NCI-H146 (cell line): ENCODE results near the gene DMRTC1.
"Not testable (repeated sequence)": the region's sequence is repeated elsewhere in the genome, so short reads cannot be mapped to it uniquely, and the experiment has no call there.

ENCODE experiments used
- DNase-seq: peaks from one replicate; lab custom pipeline; 2025; lab: John Stamatoyannopoulos, UW

DMRTC1 gene

DNA sequence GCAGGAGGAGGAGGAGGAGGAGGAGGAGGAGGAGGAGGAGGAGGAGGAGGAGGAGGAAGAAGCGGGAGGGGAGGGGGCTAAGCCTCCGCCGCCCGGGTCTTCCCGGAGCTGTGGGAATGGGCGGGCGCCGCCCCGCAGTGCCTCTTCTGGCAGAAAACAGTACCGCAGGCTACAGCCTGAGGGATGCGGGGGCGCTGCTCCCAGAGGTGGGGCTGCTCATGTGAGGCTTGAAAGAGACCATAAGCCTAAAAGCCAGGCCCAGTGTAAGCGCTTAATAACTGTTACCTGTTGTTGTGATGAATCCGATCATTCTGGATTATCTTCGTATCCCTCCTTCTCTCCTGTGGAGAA lies at the start of gene DMRTC1:
TSS of gene DMRTC1 (minus strand) at position 19 of the 351 bp plus-strand sequence. CDS start 68,143 bp downstream, outside the sequence.
- DNase-seq: not testable (repeated sequence)

- DNase-seq: not testable (repeated sequence)
Observed at GRCh38 chrX:72980894-72981469, 37.3 kb upstream of the DMRTC1 start.

DNA sequence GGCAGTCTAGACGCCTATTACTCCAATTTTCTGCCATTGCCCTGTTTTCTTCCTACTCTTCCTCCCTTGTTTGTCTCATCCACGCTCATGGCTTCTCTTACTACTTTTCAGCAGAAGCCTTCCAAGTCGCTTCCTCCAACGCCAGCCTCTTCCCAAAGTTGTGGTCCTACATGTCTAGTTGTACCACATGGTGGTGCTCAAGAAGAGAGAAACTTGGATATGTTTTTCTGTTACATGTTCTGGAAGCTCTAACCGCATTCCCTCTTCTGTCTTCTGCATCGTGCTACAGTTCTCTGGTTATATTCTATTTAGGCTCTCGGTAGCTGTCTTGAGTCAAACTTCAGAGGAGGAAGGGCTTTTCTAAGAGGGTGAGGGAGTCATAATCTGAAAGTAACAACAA lies 31.2 kb upstream of the DMRTC1 start:
- DNase-seq: not testable (repeated sequence)

DNA sequence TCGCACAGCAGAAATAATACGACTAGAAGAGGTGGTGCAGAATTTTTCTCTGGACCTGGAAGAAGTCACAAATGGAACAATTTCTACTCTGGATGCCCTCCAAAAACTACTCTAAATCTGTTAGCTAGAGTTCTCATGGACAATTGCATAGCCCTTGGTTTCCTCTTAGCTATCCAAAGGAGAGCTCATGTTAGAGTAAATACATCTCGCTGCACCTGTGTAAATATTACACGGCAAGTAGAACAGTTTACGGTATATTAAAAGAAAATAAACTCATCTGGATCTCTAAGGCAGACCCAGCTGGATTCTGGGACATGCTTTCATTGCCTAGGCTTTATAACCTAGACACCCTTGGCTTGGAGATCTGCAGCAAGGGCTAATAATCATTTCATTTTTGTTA lies 28.2 kb upstream of the DMRTC1 start:
- DNase-seq: not testable (repeated sequence)

GRCh38 chrX:72959971-72960370 lies 16.3 kb upstream of the DMRTC1 start:
- not testable (repeated sequence) for DNase-seq

- DNase-seq: not testable (repeated sequence)
Observed at GRCh38 chrX:72943035-72943818, 410 bp downstream of the DMRTC1 start.

DNA sequence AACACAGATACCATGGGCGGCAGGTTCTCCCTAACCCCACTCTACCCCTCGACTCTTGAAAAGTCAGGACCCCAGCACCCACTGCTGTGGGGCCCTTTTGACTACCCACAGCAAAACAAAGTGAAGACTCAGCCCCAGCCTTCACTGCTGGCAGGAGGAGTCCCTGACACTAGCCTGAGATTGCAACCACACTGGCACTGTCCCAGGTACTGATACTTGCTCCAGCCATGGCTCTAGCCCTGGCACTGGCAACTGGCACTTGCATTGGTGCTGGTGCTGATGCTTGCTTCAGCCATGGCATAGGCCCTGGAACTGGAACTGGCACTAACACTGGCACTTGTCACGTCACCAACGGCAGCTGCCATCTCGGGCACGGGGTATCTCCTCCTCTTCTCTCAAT lies 1.4 kb downstream of the DMRTC1 start:
- not testable (repeated sequence) for DNase-seq

DNA sequence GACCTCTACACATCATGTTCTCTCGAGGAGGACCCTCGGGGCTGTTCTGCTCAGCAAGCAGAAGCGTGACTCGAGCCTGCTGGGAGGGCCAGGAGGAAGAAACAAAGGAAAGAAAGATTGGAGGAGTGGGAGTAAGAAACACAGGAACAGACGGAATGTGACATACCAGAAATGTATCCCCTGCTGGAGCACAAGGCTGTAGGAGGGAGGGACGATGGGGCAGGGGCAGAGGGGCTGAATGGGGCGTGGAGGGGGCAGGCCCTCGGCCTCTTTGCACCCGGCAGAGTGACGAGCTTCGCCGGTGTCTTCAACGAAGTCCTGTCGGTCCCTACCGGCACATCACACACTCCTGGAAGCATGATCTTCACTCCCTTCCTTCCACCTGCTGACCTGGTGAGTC lies 5.7 kb downstream of the DMRTC1 start, which contains the start of gene FAM236A:
TSS of gene FAM236A (plus strand) at position 301 of the 400 bp plus-strand sequence. CDS start at position 358, 57 bp downstream.
- DNase-seq: not testable (repeated sequence)

DNA sequence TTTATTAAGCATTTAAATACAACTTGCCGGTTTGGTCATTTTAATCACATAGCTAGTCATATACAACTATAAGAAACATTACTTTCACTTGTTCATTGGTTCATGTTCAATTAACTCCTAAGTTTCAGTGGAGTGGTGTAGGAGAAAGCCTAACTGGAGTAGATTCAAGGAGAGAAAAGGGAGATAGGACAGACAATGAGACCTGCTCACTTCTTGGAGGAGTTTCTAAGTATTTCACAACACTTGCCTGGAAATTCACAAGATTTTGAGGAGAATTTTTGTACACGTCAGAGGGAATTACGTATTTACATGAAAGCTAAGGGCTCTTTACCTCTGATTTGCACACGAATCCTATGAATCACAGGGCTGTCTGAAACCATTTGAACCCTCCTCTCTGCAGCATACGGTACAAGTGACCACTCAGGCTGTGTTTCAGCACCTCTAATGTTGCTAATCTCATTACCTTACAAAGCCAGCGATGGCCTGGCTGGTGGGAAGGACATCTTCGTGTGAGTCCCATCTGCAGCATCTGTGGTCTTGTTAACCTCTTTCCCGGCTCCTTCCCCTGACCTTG lies 6.7 kb downstream of the DMRTC1 start:
- not testable (repeated sequence) for DNase-seq

DNA sequence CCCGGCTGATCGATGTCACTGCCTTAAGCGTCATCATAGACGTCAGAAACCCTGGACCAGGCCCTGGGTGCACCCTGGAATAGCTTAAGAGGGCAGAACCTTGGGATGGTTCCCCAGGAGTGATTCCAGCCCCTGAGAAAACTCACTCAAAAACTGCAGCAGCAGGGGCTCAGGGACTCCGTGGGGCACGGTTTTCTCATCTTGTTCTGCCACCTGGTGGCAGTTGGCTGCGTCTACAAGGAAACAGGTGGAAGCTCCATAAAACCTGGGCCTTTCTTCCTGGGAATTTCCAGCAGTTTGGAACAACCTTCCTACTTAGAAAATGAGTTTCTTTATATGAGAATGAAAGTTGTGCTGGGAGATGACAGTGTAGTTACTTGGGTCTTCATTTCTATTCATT lies 7.2 kb downstream of the DMRTC1 start:
- not testable (repeated sequence) for DNase-seq

DNA sequence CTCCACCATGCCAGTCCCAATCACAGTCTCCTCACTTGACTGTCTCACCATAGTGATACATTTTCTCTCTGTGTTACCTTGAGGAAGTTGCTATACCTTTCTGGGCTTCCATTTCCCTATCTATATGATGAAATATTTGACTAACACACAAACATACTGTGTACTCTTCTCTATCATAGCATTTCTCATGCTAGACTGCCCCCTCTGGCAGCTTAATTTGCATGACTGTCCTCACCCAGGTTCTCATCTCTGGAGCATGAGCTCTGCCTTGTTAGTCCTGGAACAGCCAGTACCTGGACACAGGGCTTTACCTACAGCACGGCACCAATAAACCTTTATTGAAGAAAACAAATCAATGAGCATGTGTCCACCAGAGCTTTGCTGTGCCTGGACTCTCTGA lies 11.4 kb downstream of the DMRTC1 start:
- not testable (repeated sequence) for DNase-seq

DNA sequence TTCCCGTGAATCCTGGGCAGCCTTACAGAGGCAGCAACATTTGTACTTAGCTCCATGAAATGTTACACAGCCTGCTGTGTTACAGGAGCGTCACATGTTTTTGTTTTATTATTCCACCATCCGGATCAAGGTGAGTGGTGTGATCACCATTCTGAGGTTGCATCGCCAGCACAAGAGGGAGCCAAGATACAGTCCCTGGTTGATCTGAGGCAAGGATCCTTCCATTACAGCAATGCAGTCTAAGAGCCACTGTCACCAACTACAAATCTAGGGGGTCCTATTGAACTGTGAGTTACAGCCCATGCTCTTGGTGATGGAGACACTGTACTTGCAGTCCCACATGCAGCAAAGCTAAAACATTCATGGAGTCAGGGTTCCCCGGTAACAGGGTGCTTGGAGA lies 27.5 kb downstream of the DMRTC1 start:
- not testable (repeated sequence) for DNase-seq

DNA sequence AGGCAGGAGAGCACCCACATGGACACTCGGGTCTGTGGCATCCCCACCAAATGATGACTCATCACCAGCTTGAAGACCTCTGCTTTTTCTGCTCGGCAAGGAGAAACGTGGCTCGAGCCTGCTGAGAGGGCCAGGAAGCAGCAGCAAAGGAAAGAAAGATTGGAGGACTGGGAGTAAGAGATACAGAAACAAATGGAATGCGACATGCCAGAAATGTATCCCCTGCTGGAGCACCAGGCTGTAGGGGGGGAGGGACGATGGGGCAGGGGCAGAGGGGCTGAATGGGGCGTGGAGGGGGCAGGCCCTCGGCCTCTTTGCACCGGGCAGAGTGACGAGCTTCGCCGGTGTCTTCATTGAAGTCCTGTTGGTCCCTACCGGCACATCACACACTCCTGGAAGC lies 31.3 kb downstream of the DMRTC1 start, which contains the start of gene FAM236C:
TSS of gene FAM236C (plus strand) at position 301 of the 400 bp plus-strand sequence. CDS start 100 bp downstream, outside the sequence.
- not testable (repeated sequence) for DNase-seq

- not testable (repeated sequence) for DNase-seq
Observed at GRCh38 chrX:72889740-72890139, 53.9 kb downstream of the DMRTC1 start.

DNA sequence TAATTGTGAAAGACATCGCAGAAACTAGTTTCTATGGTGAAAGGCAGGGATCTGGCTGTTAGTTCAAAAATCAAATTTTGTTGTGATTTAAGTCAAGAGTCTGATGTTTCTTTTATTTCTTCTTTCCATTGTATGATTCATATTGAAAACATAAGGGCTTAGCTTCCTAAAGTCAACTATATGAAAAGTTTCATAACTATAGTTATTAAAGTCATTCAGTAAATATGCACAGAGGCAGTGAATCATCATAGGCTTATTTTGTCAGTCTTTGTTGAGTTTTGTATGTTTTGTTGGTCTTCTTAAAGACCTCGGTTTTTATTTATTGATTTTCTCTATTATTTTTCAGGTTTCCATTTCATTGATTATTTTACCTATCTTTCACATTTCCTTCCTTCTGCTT lies 60.7 kb downstream of the DMRTC1 start:
- DNase-seq: not testable (repeated sequence)

DNA sequence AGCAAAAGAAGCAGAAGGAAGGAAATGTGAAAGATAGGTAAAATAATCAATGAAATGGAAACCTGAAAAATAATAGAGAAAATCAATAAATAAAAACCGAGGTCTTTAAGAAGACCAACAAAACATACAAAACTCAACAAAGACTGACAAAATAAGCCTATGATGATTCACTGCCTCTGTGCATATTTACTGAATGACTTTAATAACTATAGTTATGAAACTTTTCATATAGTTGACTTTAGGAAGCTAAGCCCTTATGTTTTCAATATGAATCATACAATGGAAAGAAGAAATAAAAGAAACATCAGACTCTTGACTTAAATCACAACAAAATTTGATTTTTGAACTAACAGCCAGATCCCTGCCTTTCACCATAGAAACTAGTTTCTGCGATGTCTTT lies 106.1 kb downstream of the DMRTC1 start:
- DNase-seq: not testable (repeated sequence)

GRCh38 chrX:72830701-72831100 lies 112.9 kb downstream of the DMRTC1 start:
- not testable (repeated sequence) for DNase-seq
